Globus pallidus (tissue), 1 donor: Measurements from ENCODE around the gene SUMO3.

Experiments
- DNase-seq: peaks from one replicate; pipeline ENCODE4 v3.0.0-alpha.2; 2015; ENCODE audit warnings: low spot score

SUMO3 gene

DNA sequence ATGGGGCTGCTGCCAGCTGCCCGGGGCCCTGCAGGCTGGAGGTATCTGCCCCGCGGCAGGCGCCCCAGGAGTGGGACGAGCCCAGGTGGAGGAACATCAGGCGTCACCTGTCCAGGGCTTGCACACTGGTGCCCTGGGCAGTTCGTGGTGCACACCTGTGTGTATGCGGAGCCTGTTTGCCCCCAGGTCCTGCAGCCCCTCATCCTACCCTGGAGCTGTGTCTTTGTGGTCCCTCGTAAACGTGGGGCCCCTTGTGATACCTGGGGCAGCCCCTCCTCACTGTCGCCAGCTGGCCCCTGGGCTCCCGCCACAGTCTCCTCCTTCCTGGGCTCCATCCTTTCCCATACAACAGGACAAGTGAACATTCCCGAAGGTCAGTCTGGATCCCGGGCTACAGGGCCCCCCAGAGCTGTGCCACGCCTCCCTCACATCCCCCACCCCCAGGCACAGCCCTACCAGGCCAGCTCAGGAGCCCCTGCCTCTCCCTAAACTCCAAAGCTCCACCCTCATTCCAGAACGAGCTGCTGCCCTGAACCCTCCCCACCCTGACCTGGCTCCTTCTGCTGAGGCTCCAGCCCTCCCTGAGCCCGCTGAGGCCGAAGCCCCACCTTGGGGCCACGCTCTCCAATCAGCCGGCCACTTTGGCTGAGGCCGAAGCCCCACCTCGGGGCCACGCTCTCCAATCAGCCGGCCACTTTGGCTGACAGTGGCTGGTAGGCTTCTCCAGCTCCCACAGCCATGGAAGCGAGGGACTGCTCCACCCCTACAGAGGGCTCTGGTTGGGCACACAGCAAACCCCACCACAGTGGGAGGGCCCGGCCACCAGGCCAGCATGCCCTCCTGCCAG is 58.9 kb downstream of the SUMO3 start:
- no peak for DNase-seq

DNA sequence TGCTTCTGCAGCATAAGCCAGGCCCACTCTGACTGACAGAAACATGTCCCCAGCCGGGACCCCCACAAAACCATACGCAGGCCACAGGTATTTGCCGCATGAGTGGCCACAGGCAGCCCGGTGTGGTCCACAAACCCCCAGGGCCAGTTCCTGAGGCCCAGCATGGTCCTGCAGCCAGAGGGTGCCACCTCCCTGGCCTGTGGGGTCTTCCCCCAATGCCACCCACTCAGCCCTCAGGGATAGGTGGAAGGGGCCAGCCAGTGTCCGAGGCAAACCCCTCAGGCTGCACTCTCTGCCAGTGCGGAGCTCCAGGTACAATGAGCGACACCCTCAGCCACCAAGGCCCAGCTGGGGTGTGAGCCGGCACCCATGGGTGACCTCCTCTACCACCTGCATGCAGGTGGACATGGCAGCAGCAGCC is 59.7 kb downstream of the SUMO3 start:
- no peak for DNase-seq

DNA sequence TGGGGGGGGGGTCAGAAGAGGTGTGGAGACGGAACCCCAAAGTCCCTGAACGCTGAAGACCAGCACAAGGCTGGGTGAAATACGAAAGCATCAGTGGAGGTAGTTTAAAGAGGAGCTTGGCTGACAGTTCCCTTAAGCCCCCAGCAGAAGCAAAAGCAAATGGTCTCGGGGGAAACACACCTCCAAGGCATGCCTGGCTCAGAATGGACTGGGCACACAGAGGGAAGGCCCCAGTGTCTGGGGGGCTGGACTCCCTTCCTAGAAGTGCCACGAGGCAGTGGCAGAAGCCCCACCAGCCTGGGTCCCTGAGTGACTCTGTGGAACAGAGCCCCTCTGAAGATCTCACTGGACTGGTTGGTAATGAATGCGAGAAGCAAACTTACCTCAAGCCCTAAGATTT is 60.1 kb downstream of the SUMO3 start:
- DNase-seq: no peak

DNA sequence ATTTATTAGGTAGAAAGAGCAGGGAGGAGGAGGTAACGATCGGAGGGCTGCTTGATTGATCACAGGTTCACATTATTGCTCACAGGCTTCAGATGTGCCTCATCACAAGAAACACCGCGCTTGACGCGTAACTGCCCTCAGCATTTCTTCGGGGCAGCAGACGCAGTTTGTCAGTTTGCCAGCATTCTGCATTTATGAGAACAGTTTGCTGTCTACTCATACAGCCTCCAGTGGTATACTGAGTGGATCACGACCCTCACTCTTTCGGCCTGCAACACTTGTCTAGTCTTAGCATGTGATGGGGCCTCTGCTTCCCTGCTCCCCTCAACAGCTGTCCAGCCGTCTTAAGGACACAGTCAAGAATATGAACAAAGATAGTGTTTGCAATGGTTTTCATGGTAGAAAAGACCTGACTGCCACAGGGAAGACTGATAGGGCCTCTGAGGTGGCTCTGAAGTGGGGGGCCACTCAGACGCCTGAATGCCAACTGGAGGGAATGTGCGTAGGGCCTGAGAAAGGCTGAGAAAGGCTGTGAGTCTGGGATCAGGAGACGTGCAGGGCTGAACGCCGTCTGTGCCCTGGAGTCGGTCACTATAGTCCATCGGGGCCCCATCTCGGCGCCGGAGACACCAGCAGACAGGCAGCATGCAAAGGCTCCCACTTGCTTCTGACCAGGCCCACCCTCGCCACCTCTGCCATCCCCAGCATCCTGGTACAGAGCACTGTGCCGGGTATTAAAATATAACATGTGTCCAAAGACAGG is 61.3 kb downstream of the SUMO3 start:
- DNase-seq: no peak
